Measurements from ENCODE around the gene CHIT1.

DNA sequence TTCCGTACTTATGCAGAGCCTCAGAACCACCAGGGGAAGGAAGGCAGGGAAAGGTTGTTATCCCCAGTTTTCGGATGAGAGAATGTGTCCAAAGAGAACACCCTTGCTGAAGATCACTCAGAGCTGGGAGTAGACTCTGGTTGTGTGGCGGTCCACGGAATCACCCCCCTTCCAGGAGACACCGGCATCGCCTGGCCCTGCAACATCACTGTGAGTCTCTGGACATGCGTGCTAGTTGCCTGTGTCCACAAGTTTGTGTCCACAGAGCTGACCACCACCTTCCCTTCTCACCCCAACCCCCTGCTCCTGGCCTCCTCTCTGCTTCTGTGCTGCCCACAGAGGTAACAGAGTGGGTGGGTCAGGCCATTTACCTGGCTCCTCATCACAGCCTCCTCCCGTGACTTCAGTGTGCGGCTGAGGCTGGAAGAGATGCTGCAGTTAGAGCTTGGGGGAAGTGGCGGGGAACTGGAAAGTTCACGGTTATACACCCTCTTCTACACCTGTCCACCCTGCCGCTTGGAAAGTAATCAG is 61.2 kb downstream of the CHIT1 start:
- TF ChIP-seq POLR2AphosphoS5 (IDR thresholded peaks at IDR 0.05; ENCODE audit: borderline replicate concordance, low read depth, low read length) (no peak), EZH2 (IDR thresholded peaks at IDR 0.05) (no peak)
